Heart left ventricle (tissue), 13 donors: Measurements from ENCODE around the gene RNASE8.

Experiments
- CTCF ChIP-seq, 12 donors: fragments of 200-600 bp; sonication (generic) in 4 of 12; IDR thresholded peaks; one replicate each; pipeline versions ENCODE4 v1.5.0 to v1.8.0; 2018 to 2022; ENCODE audit warnings: antibody characterized with exemption in 12 of 12, mild to moderate bottlenecking in 5 of 12
- POLR2A ChIP-seq, 2 donors: fragments of 450-650 bp; IDR thresholded peaks; one replicate each; pipeline ENCODE4 v1.6.1; 2017; ENCODE audit warnings: antibody characterized with exemption in 2 of 2, mild to moderate bottlenecking in 2 of 2, moderate library complexity in 2 of 2
- donor health status: ischemic (EF 13 %, LVEDD 7.1; RV severe dilation, severe dysfunction).
- donor health status: DM: no; HTN: yes; CAD: no.
- donor health status: DM: no; HTN: no; CAD: no.
- donor health status: ischemic (EF 25% LVEDD 6.9; RV normal size, moderate dysfunction).
- donor health status: ischemic (EF 25% LVEDD 5.7; RV mildly dilated, moderate dysfunction).
- donor health status: ischemic (EF 35%, LVEDD 5.7; RV mildly dilated, moderate dysfunction).
- donor health status: nonischemic (EF 11% LVEDD 7.7; RV severe dilation, severe dysfunction).
- donor health status: DM: yes; HTN: yes; CAD: no.
- donor health status: PGD.
- donor health status: ischemic (EF 29% LVEDD 5.4; RV normal size, mild dysfunction).
- donor health status: nonischemic (EF 23%, LVEDD 6.1; RV moderate dilation, normal function).

GRCh38 chr14:21016413-21017190, 41.0 kb upstream of the RNASE8 start:
- no peak for TF ChIP-seq CTCF (IDR thresholded peaks at IDR 0.05)
- no peak for TF ChIP-seq POLR2A (IDR thresholded peaks at IDR 0.05)
